Renal cortex interstitium (tissue), 11 donors: ENCODE measurements around the gene HDAC10. TPM values are rescaled to one million over a fixed set of nuclear protein-coding genes. Genes with fewer than 3 reads are reported as not detected.
A peak's percentile ranks its signal among the peaks of the same experiment; 100 is the strongest.

Experiments
- DNase-seq, 11 donors: peaks; one replicate each; pipeline ENCODE4 v3.0.0-alpha.2; 2013; ENCODE audit warnings: low read depth in 9 of 11, low spot score in 4 of 11; ENCODE audit errors: extremely low read depth in 1 of 11
- polyA plus RNA-seq, 3 donors: library from polyadenylated mRNA; unstranded; fragments of 120-200 nt; gene quantifications; one replicate each; pipeline ENCODE4 v1.2.1, GENCODE V29; 2013; ENCODE audit not compliant: insufficient read length in 3 of 3

HDAC10 gene
- polyA plus RNA-seq, 3 donors: 17.1 to 34.3 (median 27.7) TPM

- DNase-seq: no peak
Measured at GRCh38 chr22:50246242-50247175, 4.6 kb downstream of the HDAC10 start.

DNA sequence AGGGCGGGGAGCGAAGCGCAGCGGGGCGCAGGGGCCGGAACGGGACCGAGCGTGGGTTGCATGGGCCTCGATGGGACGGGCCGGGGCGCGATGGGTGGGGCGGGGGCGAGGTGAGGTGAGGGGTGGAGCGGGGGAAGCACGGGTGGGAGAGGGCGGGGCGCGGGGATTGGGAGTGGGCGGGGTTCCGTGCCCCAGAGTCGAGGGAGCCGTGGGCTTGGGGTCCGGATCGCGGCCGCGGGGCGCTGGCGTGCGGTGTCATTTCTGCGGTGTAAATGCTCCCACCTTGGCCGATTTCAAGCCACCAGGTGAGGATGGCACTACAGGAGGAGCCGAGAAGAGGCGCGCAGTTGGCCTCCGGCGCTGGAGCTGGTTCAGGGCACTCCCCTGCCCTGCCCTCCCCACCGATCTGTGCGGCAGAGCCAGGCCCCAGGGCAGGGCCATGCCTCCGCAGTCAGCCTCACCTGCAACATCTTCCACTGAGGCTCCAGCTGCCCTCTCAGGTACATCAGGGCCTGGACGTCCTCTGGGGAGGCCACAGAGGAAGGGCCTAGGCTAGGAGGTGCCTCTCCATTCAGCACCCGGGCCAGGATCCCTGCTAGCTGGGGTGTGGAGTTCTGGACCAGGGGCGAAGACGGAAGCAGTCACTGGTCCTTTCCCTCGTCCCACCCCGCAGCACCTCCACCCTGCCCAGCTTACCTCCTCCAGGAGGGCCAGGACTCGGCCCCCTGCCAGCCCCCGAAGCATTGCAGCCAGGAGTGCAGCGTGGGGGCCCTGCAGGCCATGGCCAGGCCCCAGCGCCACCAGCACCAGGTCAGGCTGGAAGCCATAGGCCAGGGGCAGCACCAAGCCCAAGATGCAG, 5.6 kb downstream of the HDAC10 start:
- no peak for DNase-seq

GRCh38 chr22:50244420-50245213, 6.4 kb downstream of the HDAC10 start, which contains the start of gene TUBGCP6:
TUBGCP6 (minus strand) TSS chr22:50245023; CDS start chr22:50244459, 564 bp downstream.
- peak; percentile 80 to 94 (median 91) for DNase-seq

GRCh38 chr22:50243685-50244419, 7.2 kb downstream of the HDAC10 start:
- no peak for DNase-seq

- no peak for DNase-seq
Measured at GRCh38 chr22:50242406-50242949, 8.6 kb downstream of the HDAC10 start.

DNA sequence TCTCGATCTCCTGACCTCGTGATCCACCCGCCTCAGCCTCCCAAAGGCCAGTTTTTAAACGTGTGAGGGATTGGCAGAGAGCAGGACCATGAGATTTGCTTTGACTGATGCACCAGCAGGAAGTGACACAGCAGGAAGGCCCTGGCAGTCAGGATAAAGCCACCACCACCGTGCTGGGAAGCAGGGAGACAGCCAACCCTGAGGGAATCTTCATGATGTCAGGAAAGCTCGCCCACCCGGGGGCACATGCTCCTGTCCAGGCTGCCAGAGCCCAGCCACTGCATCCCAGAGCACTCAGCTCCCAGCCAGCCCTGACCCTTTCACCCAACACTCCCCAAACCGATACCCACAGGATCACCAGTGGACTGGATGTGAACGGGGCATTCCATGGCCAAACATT, 12.3 kb downstream of the HDAC10 start:
- no peak for DNase-seq

DNA sequence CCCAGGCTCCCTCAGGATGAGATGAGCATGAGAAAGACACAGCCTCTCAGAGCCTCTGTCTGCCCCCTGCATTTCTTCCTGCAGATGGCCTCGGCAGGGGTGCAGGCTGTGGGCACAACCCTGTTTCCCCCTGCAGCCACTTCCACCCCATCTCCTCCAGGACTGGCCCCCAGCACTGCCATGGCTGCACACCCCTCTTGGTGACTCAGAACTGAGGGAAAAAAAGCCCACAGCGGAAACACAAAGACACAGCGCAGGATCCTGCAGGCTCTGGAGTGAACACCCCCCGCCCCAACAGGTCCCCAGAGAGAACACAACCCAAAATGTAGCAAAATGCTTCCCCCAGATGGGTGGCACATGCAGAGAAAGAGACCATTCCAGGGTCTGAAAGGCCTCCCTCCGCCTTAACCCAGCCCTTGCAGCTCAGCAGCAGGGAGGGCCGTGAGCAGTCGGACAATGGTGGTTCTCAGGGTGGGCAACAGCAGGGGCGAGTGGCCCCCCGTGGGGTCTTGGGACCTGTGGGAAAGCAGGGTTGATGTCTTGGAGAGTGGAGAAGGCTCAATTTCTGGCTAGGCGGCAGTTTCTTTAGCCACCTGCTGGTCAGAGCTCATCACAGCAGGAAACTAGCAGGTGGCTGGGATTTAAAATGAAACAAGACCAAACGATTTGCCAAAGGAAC, 14.2 kb downstream of the HDAC10 start:
- DNase-seq: no peak

DNA sequence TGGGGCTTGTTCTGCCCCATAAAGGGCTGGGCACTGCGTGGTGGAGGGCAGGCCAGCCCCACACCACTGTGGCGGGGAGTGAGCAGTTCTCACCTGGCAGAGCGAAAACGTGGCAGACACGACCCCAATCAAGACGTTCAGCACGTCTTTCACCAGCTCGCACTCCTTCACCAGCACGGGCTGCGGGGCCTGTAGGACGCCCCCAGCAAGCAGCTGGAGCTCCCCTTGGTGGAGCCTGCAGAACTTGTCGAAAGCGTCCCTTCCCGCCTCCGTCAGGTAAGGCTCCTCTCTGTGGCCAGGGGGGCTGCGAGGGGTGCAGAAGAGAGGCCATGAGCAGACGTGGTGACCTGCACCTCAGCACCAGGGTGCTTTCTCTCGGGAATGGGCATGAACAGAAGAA, 17.8 kb downstream of the HDAC10 start:
- DNase-seq: no peak

DNA sequence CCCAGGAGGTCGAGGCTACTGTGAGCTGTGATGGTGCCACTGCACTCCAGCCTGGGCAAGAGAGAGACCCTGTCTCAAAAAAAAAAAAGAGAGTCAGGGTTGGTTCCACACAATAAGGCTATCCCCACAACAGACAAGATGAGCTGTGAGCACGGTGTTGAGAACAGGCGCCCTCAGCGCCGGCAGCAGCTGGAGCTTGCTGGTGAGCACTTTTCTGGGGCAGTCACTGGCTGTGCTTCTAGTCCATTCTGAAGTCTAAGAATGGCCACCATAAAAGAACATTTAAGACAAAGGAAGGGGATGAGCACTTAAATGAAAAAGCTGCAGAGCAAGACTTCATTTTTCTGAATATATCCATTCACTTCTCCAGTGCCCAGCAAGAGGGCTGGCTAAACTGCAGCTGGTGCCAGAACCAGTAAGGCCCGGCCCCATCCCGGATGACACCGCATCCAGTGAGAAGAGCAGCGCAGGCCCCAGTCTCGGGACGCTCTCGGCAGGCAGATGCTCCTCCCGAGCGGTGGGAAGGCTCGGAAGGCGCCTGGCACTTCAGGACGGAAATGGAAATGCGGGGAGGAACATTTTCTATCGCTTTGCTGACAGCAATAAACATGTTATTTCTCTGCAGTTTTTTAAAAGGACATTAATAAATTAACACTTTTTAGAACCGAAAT, 18.4 kb downstream of the HDAC10 start:
- DNase-seq: no peak

GRCh38 chr22:50229370-50229769, 21.7 kb downstream of the HDAC10 start:
- no peak for DNase-seq

DNA sequence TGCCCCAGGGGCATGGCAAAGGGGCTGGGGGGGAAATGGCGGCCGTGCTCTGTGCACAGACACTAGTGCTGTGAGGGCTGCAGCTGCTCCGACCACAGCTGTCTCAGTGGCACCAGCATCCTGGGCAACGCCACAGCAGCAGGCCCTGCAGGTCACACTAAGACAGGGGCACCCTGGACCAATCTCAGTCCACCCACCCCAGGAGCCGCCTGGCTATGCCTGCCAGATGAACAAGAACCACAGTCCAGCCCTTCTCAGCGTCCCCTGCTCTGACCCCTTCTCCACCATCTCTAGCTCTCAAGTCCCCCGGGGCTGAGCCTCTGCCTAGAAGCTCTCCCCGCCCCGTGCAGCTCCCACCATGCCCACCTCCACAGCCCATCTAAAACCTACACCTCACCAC, 22.7 kb downstream of the HDAC10 start:
- no peak for DNase-seq

- DNase-seq: no peak
Measured at GRCh38 chr22:50227579-50228215, 23.4 kb downstream of the HDAC10 start.

DNA sequence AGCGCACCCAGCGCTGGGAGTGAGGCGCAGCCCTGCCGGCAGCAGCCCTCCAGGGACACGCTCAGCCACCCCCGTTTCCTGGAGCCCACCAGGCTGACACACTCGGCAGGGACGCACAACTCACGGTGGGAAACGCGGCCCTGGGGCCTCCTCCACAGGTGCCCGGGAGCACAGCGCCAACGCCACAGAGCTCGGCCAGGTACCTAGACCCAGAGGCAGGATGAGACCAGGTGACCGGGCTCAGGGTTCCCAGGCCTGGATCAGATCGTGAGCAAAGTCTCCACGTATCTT, 24.2 kb downstream of the HDAC10 start:
- no peak for DNase-seq

- DNase-seq: no peak
Measured at GRCh38 chr22:50226063-50226874, 24.8 kb downstream of the HDAC10 start.

DNA sequence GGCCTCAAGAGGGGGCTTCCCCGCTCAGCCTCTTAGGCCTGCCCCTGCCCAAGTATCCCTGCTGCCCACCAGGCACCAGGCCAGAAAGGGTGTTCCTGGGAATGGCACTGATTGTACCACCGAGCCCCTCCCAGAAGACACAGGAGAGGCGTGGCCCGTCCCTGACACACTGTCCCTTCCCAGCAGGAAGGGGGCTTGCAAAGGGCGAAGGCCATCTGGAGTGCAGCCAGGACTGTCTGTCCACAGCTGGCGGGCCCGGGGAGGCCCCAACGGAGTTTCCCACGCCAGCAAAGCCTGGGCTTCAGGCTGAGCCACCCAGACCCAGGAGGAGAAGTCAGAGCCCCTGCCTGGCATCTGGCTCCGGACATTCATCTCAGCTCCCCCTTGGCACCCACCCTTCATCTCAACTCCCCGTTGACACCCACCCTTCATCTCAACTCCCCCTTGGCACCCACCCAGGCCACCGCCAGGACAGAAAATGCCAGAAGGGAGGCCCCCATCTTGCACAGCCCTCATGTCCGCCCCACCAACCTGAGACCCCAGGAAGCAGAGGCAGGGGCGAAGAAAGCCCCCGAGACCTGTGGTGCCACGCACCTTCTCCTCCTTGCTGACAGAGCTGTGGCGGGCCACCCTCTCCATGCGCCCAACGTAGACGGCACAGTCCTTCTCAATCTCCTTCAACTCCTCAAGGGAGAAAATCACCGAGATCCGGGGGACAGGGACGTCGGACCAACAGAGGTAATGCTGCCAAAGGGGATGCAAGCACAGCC, 25.7 kb downstream of the HDAC10 start:
- no peak for DNase-seq
